Measurements from ENCODE around the gene PDE9A. TPM values are rescaled to one million over a fixed set of nuclear protein-coding genes. Genes with fewer than 3 reads are reported as not detected.
A peak's percentile ranks its signal among the peaks of the same experiment; 100 is the strongest.

Gene PDE9A
- total RNA-seq, 1 experiment from 2014 or later, result not detected

DNA sequence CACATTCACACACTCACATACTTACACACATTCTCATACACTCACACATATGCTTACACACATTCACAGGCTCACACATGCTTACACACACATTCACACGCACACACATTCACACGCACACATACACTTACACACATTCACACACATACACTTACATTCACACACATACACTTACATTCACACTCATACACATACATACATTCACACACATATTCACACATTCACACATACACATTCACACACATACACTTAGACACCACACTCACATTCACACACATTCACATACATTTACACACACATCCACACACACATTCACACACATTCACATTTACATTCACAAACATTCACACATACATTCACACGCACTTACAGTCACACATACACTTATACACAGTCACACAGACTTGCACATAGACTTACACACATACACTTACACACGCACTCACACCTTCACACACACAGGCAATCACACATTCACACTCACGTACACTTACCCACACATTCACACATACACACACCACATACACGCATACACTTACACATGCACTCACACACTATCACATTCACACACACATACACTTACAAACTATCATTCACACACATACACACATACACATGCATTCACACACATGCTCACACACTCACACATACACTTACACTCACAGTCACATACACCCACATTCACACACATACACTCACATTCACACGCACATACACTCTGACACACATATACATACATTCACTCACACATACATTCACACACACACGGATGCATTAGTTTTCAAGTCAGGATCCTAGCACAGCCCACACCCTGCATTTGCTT lies 16.8 kb downstream of the PDE9A start:
- DNase-seq (ENCODE audit: low spot score), result no peak

DNA sequence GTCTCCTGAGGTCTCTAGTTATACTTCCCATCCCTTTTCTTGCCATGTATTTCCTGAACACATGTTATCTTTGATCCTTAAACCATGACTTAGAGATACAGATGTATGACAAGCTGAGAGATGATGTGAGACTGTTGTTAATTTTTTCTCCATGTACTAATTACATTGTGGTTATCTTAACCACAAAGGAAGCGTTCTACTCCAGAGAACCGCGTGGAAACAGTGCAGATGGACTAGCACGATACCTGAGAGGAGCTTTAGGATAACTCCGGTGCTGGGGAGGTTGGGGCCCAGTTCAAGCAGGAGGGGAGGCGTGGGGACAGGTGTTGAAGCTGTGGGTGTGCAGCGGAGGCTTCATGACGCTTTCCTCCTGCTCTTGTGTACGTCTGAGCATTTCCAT lies 17.5 kb downstream of the PDE9A start:
- DNase-seq (ENCODE audit: low spot score), result no peak

DNA sequence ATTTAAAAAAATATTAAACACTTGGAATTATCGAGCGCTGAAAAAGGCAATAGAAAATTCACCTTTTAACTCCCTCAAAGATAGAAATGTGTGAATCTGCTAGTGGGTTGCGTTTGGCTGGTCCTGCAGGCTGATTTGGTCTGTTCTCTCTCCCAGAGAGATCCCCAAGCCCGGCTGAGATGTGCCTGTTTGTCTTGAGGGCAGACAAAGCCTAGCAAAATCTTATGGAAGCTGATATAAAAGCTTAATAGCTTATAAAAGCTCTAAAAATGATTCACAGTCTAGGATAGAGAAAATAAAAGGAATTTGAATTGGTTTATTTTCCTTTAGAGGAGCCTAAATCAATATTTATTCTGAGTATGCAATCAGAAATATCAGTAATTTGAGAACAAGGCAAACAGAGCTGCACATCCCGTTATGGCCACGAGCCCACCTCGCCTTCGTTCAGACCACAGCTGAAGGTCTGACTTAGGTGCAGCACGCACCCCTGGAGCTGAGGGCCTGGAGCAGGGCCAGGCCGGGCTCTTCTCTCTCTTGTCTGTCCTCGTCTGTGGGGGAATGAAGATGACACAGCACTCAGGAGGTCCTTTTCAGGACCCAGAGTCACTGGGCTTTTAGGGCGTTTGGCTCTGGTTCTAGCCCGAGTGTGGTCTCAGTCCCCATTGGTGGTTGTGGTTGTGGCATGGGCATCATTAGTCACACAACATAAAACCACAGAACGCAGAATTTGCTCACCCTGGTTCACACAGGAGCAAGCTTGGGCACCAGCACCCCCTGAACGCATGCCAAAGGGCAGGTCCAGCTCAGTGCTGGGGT lies 18.6 kb downstream of the PDE9A start:
- peak; percentile 70 for DNase-seq (ENCODE audit: low spot score)

DNA sequence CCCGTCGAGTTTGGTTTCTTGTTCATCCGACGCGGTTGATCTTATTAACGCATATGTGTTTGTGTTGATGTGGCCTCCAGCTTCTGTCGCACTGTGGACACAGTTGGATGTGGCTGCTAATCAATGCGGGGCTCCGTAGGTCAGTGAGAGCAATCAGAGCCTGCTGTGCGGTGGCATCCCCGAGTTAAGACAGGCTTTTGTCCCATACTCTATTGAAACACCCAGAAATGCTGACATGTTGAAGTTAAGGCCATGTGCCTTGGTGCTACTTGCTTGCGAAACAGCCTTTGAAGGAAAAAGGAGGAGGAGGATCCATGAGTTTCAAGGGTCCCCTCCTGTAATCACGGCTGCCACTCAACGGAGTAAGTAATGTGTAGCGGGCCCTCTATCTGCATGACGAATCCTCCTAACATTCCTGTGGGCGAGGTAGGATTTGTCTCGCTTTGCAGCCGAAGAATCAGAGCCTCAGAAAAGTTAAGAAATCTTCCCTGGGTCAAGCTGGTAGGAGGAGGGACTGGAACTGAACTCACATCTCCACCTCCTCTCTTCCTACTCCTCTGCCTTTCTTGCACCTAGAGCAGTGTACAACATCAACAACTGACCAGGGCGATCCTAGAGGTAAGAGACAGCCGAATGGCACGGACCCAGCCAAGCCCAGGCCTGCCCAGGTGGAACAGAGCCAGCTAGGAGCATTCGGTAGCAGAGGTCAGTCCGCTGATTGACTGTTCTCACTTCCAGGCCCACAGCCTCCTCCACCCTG lies 19.5 kb downstream of the PDE9A start:
- peak; percentile 92 for DNase-seq (ENCODE audit: low spot score)

DNA sequence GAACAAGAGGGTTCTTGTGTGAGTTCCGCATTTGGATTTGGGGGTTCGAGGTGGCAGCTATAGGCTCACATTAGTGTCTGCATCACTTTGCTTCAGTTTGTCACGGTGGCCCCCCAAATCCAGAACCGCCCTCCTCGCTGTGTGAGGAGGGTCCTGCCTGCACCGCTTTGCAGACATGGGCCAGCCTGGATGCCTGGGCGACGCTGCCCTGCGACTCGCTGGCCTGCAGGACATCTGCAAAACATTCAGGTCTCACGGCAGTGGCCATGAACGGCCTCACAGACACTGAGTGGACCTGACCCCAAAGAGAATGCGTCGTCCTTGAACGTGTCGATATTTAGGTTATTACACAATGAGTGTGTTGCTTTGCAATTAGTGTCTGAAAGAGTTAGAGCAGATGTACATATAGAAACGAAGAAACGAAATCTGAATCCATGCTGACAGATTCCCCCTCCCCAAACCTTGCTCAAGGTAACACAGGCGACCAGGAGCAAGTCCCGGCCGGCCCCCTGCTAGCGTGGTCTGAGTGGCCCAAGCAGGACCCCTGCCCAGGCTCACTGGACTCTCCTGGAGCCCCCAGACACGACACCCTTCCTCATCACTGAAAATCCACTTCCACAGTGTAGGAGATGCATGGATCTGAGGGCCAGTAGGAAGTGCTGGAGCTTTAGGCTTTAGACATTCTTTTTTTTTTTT lies 20.4 kb downstream of the PDE9A start:
- DNase-seq (ENCODE audit: low spot score), result no peak

DNA sequence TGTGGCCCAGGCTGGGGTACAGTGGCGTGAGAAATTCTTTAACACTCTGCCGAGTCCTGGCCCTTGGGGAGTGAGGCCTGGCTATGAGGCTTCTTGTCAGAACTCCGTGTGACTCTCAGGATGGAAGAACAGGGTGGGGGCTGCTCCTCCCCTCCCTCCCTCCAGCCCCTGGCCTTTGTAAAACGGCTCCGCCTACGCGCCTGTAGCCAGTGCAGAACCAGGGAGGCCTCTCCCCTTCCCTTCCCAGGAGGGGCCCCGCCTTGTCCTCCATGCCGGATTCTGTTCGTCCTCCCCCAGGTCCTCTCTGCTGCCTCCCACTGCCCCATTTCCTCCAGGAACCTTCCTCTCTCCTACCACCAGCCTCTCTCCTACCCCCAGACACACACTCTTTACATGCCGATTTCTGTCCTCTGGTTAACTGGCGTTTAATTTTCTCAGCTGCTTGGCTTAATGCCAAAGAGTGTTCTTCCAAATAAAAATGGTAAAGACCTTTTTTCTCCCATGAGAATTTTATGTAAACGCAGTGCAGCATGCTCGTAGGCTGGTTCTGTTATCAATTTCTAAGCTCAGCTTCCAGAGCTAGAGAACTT lies 21.0 kb downstream of the PDE9A start:
- DNase-seq (ENCODE audit: low spot score), result no peak

DNA sequence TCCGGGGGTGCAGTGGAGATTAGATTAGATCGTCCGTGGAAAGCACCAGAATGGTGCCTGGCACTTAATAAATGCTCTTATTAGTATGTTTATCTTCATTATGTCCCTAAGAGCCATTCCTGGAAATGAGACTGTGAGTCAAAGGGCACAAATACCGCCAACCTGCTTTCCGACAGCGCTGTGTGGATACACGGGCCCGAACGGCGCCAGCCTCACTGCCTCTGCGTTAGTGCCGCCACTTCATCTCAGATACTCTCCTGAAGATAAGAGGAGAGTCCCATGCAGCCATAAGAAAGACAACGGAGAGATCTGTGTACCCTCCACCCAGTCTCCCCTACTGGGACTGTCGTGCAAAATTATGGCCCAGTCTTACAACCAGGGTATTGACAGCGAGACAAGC lies 22.0 kb downstream of the PDE9A start:
- no peak for DNase-seq (ENCODE audit: low spot score)

DNA sequence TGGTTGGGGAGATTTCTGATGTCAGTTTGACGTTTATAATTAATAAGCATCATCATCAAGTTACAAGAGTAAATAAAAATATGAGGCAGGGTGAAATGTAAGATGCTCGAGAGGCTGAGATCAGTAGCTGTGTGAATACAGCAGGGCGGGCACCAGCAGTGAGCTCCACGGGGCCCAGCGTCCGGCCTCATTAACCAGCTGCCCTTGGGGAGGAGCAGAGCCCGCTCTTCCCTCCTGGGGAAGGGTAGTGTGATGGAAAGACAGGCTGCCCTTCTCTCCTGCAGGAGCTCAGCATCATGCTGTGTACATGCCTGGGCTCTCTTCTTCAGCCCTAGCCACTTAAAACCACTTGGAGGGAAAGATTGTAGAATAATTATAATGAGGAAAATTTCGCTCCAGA lies 23.4 kb downstream of the PDE9A start:
- no peak for DNase-seq (ENCODE audit: low spot score)

DNA sequence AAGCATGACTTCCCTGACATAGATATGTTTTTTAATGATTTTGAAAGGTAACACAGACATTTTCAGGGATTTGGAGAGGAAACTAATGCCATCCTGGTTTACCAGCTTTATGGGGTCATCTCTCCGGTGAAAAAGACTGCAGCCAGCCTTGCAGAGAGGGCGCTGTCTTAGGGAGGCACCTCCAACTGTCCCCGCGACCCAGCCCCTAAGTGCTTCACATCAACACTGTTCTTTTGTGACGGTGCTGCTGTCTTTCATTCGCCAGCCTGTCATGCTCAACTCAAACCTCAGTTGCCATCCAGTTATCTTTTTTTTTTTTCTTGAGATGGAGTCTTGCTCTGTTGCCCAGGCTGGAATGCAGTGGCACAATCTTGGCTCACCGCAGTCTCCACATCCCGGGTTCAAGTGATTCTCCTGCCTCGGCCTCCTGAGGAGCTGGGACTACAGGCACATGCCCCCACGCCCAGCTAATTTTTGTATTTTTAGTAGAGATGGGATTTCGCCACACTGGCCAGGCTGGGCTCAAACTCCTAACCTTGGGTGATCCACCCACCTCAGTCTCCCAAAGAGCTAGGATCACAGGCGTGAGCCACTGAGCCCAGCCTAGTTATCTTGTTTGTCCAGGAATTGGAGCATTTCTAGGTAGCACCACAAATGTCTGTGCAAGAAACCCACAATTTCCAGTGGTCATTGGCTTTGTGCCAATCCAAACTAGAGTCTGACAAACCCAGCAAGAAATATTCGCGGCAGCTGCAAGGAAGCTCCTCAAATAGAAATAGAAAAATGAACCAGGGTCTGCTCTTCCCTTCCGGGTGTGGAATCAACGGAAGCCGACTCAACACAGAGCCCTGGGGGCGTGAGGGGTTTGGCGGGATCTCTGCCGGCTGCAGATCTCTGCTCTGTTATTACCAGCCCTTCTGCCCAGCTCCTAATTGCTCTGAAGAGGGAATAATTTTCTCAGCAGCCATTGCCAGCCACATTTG lies 24.2 kb downstream of the PDE9A start:
- DNase-seq (ENCODE audit: low spot score), result peak; percentile 69

DNA sequence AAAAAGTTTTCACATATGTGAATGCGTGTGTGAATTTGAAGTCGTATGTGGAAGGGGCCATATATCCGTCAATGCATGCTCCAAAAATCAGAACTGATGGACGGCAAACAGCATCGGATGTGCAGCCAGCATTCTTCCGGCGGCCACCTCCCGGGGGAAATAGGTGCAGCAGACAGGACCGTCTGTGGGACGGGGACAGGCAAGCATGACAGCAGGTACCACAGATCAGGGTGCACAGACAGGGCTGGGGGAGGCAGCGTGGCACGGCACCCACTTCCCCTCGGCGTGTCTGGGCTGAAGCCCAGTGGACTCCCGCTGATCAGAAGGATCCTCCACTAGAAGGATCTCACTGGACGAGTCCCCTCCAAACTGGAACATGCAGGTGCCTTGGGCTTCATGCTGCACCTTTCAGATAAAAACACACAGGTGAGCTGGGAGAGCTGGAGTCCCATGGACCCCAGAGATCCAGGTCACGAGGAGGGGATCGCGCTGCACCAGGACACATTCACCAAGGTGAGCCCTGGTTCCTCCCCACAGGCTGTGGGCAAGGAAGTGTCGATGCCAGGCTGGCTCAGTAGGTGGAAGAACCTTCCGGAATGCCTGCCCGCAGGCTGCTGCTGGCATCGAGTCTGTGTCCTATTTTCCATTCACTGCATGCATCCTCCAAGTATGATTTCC lies 25.3 kb downstream of the PDE9A start:
- no peak for DNase-seq (ENCODE audit: low spot score)

DNA sequence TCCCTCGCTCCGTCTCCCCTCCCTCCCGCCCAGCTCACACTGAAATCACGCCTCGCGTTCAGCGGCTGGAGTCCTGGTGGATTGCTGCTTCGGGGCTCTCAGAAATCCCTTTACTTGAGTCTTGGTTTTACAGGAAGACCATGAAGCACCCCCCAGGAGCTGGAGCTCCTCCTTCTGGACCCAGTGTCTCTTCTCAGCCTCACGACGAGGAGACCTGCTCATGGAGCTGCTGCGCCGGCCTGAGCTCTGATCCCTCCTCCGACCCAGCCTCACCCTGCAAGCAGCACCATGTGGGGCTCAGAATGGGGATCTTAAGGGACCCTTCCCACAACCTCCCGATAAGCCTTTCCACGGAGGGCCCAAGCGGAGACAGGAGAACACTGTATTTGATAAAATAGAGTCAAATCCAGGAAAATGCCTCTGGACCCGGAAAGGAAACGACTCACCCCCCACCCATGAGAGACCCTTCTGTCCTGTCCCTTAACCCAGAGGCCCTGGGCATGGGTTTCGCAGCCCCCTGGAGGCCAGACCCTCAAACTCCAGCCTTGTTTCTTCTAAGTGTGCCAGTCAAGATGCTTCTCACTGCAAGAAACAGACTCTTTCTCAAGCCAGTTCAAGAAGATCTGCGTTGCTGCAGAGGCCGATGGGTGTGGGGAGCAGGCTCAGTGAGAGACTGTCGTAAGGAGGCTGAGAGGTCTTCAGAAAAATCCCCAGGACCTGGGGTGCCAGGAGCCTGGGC lies 26.1 kb downstream of the PDE9A start:
- no peak for DNase-seq (ENCODE audit: low spot score)

DNA sequence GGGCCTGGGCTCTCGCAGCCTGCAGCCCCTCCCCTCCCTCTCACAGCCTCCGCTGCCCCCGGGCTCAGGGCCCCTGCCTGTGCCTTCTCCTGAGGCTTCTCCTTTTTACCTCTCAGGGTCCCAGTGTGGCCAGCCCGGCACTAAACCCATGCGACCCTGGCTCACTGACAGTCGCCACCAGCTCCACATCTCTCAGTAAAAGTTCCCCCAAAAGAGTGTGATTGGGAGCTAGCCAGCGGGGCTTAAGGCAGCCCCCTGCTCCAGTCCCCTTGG lies 26.6 kb downstream of the PDE9A start:
- no peak for DNase-seq (ENCODE audit: low spot score)

DNA sequence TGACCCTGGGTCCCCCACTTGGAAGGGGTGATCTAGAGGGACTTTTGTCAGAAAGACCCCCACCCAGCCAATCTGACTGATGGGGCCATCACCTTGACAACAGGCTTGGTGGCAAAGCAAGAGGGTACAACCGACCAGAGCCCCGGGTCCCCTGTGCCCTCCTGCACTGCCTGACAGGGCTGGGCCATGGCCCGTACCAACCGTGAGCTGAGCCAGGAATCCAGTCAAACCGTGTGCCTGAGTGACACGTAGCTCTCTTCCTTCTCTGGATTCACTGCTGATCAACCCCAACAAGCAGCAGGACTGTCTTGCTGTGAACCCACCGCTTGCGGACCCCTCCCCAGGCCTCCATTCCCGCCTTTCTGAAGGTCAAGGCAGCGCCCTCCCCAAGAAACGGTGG lies 27.0 kb downstream of the PDE9A start:
- no peak for DNase-seq (ENCODE audit: low spot score)

DNA sequence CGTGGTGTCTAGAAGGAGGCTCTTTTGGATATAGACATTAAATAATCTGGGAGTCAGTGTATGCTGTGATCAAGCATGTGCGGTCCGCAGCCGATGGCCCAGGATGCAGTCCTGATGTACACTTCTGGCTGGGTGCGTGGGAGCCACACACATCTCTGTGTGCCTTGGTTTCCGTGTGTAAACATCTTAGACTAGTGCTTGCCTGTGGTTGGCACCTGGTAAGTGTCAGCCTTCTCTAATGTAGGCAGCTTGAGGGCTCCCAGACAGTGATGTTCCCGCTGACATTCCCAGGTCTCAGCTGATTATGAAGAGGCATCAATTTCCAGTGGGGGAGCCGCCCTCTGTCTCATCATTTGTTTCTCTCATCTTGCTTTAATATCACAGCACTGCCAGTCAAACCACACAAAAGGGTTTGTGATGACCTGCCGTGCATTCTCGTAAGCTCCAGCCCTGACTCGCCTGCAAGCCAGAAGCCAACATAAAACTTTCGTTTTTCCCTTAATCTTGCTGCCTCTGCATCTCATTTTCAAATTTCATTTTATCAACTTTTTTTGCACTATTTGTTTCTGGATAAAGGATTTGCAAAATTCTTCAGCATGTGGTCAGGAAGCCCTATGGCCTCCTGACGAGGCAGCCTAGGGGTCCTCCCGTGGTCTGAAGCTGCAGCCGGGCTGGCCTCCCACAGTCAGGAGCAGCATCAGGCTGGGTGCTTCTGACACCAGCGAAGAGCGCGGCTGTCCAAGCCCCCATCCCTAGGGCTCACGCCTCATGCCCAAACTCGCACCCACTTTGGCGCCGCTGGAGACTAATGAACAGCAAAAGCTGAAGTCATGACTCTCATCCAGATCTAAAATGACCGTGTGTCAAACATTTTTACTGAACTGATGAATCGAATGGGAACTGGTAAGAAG lies 28.1 kb downstream of the PDE9A start:
- no peak for DNase-seq (ENCODE audit: low spot score)

DNA sequence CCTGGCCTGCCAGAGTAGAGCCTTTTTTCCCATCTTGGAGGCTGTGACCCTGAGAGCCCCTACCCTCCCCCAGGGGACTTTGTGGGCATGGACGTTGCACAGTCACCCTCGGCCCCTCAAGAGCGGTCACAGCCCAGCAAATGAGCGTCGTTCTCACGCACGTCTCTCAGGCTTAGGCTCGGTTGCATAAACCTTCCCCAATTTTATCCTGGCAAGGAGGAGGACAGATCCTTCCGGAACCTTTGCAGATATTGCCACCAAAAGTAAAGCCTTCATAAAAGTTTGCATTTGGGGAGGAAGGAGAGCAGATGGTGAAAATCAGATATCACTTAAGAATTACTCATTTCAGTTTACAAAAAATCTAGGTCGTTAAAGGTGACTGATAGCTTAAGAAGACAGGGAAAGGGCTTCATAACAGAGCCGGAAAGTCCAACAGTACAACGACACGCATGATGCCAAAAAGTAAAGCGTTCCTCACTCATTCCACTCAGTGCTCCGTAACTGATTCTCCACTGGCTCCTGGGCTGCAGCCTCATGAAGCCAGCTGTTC lies 29.3 kb downstream of the PDE9A start:
- no peak for DNase-seq (ENCODE audit: low spot score)

DNA sequence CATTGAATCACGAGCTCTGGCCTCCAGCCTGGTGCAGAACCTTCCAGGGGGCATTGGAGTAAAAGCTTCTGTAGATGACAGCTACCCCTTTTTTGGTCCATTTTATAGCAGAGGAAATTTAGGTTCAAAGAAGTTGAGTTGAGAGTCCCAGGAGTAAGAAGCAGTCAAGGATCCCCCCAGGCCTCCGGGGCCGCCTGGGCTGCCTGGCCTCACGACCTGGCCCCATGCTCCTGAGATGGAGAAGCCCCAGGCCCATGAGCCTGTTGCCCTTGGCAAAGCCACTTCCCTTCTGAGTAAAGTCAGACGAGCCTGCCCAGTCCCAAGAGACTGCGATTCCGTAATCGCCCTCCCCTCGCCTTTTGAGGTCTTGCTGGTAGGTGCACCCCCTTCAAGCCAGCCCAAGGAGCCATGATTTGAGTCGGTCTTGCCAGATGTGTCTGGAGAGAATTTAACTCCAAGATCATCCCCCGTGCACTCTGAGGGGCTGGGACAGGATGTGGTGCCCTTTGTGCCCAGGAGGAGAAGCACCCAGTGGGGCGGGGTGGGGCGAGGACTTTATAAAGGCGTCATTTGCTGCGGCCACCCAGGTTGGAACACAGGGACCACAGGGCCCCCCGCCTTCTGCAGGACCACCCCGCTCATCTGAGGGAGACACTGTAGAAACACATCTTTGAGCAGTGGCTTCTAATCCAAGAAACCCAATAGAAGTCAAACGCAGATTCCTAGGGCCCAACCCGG lies 30.1 kb downstream of the PDE9A start:
- no peak for DNase-seq (ENCODE audit: low spot score)
